Endothelial cell of umbilical vein (primary cell): ENCODE results near the gene NUDT8. TPM values are rescaled to one million over a fixed set of nuclear protein-coding genes. Genes with fewer than 3 reads are reported as not detected.

Experiments used
- BruUV-seq: library from RNA; stranded (reverse); fragments of 400-500 nt; replicated peaks from 2 replicates; lab custom pipeline; 2021; lab: Mats Ljungman, UMichigan
- CTCF ChIA-PET: fragments of 300-600, 350-600 bp; sonication (Branson Sonifier 250); formaldehyde crosslinking; loops from one replicate; lab custom pipeline; 2021; ENCODE audit warnings: antibody characterized with exemption, inconsistent platforms; lab: Charles Lee
- POLR2A ChIA-PET: fragments of 300-600, 350-600 bp; sonication (Branson Sonifier 250); formaldehyde crosslinking; loops from one replicate; lab custom pipeline; 2021; ENCODE audit warnings: antibody characterized with exemption, inconsistent platforms; lab: Charles Lee
- DNase-seq: peaks from one replicate; pipeline ENCODE4 v3.0.0-alpha.2; 2011; ENCODE audit warnings: low read depth, low spot score
- FAIRE-seq: peaks from 2 replicates; lab custom pipeline; 2011; peaks lifted over from hg19 to GRCh38; lab: Jason Lieb, UNC
- H2AFZ ChIP-seq: 2 replicates; pipeline ENCODE4 v1.6.0; 2012; ENCODE audit warnings: low read depth, low read length, control low read depth, inconsistent platforms
- H3K27ac ChIP-seq: 2 replicates; pipeline ENCODE4 v1.5.1; 2011; ENCODE audit warnings: low read depth, mild to moderate bottlenecking, control low read depth, low read length, moderate library complexity; ENCODE audit not compliant: insufficient read depth
- H3K27me3 ChIP-seq, 2 experiments: 2 replicates each; pipeline versions ENCODE4 v1.6.0 to v1.6.1; 2011; ENCODE audit warnings: low read length in 2 of 2, mixed read lengths in 1 of 2; ENCODE audit not compliant: control insufficient read depth in 2 of 2, insufficient read depth in 2 of 2
- H3K36me3 ChIP-seq, 2 experiments: 2 replicates in 1 of 2; 3 replicates in 1 of 2; pipeline ENCODE4 v1.5.1; 2011; ENCODE audit warnings: low read length in 2 of 2, mild to moderate bottlenecking in 1 of 2, moderate library complexity in 1 of 2; ENCODE audit not compliant: control insufficient read depth in 2 of 2, insufficient read depth in 2 of 2; ENCODE audit errors: extremely low read depth in 1 of 2
- H3K4me1 ChIP-seq: 3 replicates; pipeline ENCODE4 v1.5.1; 2011; ENCODE audit warnings: mild to moderate bottlenecking, low read length; ENCODE audit not compliant: control insufficient read depth, insufficient read depth; ENCODE audit errors: extremely low read depth
- H3K4me2 ChIP-seq: 2 replicates; pipeline ENCODE4 v1.6.1; 2011; ENCODE audit warnings: low read length, control low read depth, mixed read lengths; ENCODE audit not compliant: insufficient read depth
- H3K4me3 ChIP-seq, 3 experiments: fragments of 200-600 bp in 1 of 3; sonication (generic), shearing (Covaris generic) in 1 of 3; replicated peaks in 1 of 3; 2 replicates each; pipeline ENCODE4 v1.5.1; 2011 to 2016; ENCODE audit warnings: control low read depth in 3 of 3, low read length in 3 of 3, mild to moderate bottlenecking in 2 of 3, inconsistent platforms in 1 of 3, low read depth in 1 of 3, moderate library complexity in 1 of 3; ENCODE audit not compliant: insufficient read depth in 1 of 3
- H3K79me2 ChIP-seq: 2 replicates; pipeline ENCODE4 v1.6.0; 2012; ENCODE audit warnings: low read length, inconsistent platforms; ENCODE audit not compliant: control insufficient read depth, insufficient read depth
- H3K9ac ChIP-seq: replicated peaks from 2 replicates; pipeline ENCODE3; 2011; ENCODE audit warnings: low read length, control low read depth; ENCODE audit not compliant: insufficient read depth; ENCODE audit errors: extremely low read depth
- H3K9me1 ChIP-seq: replicated peaks from 3 replicates; pipeline ENCODE4 v1.6.0; 2011; ENCODE audit warnings: mild to moderate bottlenecking, low read length; ENCODE audit not compliant: control insufficient read depth, insufficient read depth; ENCODE audit errors: extremely low read depth
- H3K9me3 ChIP-seq: replicated peaks from 2 replicates; pipeline ENCODE4 v1.5.1; 2012; ENCODE audit warnings: low read length, inconsistent platforms; ENCODE audit not compliant: control insufficient read depth, insufficient read depth
- H4K20me1 ChIP-seq: replicated peaks from 2 replicates; pipeline ENCODE3; 2011; ENCODE audit warnings: mild to moderate bottlenecking, low read length; ENCODE audit not compliant: control insufficient read depth, insufficient read depth; ENCODE audit errors: extremely low read depth
- EZH2 ChIP-seq: IDR thresholded peaks from 2 replicates; pipeline ENCODE4 v1.6.1; 2012; ENCODE audit warnings: borderline replicate concordance, low read depth, mild to moderate bottlenecking, moderate library complexity, low read length, inconsistent platforms; ENCODE audit not compliant: severe bottlenecking
- FOS ChIP-seq: IDR thresholded peaks from 2 replicates; pipeline ENCODE4 v1.6.1; 2011; ENCODE audit warnings: mild to moderate bottlenecking, low read length, moderate library complexity, borderline replicate concordance; ENCODE audit not compliant: insufficient read depth
- GATA2 ChIP-seq: IDR thresholded peaks from 2 replicates; pipeline ENCODE4 v1.7.0; 2011; ENCODE audit warnings: low read depth, mild to moderate bottlenecking, moderate library complexity, mixed read lengths, low read length; ENCODE audit not compliant: insufficient read length, insufficient read depth
- JUN ChIP-seq: IDR thresholded peaks from 2 replicates; pipeline ENCODE4 v1.6.1; 2011; ENCODE audit warnings: borderline replicate concordance, low read depth; ENCODE audit not compliant: insufficient read length, insufficient read depth
- MYC ChIP-seq: IDR thresholded peaks from one replicate; pipeline ENCODE4 v1.6.1; 2011; ENCODE audit warnings: mild to moderate bottlenecking, low read depth, low read length
- POLR2A ChIP-seq: IDR thresholded peaks from 2 replicates; pipeline ENCODE4 v1.6.1; 2012; ENCODE audit warnings: low read depth, mild to moderate bottlenecking, control low read depth, low read length
- POLR2AphosphoS5 ChIP-seq: IDR thresholded peaks from 2 replicates; pipeline ENCODE4 v1.6.1; 2012; ENCODE audit warnings: low read depth, mild to moderate bottlenecking, control low read depth, low read length, moderate library complexity; ENCODE audit not compliant: insufficient read depth
- dilution Hi-C: fragments of 300-500 bp; cut with MboI; formaldehyde crosslinking; loops from one replicate; pipeline ENCODE4 v1.15.0; 2019; ENCODE audit warnings: low sequenced_read_pairs; ENCODE audit not compliant: extremely low pct_ligation_motif_present
- intact Hi-C: fragments of 100-400 bp; cut with micrococcal nuclease; formaldehyde crosslinking; loops from one replicate; pipeline ENCODE4 v1.10.0; 2022
- polyA plus RNA-seq, 4 experiments: library from polyadenylated mRNA; depleted of rRNA in 3 of 4; stranded (reverse) in 3 of 4; unstranded in 1 of 4; fragments of >200 nt; gene quantifications; 2 replicates each; pipeline versions ENCODE4 v1.2.1 to v1.2.3, GENCODE V29; 2011 to 2012; ENCODE audit warnings: missing spikeins in 1 of 4
- total RNA-seq: library from RNA; stranded (reverse); gene quantifications from 2 replicates; pipeline ENCODE4 v1.2.3, GENCODE V29; 2021
- TF ChIP-seq, protein P1 (sequence below): IDR thresholded peaks from 2 replicates; pipeline ENCODE4 v1.6.1; 2011; ENCODE audit not compliant: insufficient read depth, insufficient read length
- TF ChIP-seq, protein P2 (sequence below), 2 donors: IDR thresholded peaks; 1 replicate in 1 of 2; 2 replicates in 1 of 2; pipeline ENCODE4 v1.5.1; 2011; ENCODE audit warnings: low read length in 2 of 2, mild to moderate bottlenecking in 2 of 2, moderate library complexity in 2 of 2, control low read depth in 1 of 2, inconsistent platforms in 1 of 2, low read depth in 1 of 2; ENCODE audit not compliant: insufficient read depth in 1 of 2; ENCODE audit errors: extremely low read depth in 1 of 2

Gene NUDT8
- total and polyA plus RNA-seq, 2 donors (not counting 3 experiments of a cell fraction or from before 2014, with no cell fraction given), result 14.1 to 20.4 TPM

DNA sequence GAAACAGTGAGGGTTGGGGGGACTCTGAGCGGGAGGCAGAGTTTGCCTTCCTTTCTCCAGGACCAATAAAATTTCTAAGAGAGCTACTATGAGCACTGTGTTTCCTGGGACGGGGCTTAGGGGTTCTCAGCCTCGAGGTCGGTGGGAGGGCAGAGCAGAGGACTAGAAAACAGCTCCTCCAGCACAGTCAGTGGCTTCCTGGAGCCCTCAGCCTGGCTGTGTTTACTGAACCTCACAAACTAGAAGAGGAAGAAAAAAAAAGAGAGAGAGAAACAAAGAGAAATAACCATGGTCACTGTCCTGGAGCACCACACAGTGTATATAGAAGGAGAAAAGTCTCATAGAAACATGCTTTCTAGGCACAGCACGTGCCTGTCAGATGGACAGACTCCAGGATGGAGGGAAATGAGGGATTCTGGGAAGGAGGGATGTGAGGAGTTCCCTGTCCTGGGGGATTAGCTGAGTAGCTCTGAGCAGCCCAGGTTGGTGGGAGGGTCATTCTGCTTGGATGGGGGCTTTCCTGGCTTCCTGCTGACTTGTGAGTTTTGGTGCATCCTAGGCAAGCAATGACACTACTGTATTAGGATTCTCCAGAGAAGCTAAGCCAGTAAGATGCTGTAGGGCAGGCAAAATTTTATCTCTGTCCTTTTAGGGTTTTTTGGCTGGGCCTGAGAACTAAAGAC lies 43.0 kb downstream of the NUDT8 start:
- no peak overlapping the region for H3K4me2 ChIP-seq
- H3K36me3 ChIP-seq, result peaks cover 7 to 18% of the 10 kb centered on the region in 2 experiments
- dilution Hi-C loops, result no loop called here
- BruUV-seq, result no TSS peak
- H4K20me1 ChIP-seq, result no peaks in the 10 kb centered on the region
- H3K9me1 ChIP-seq, result no peaks in the 10 kb centered on the region
- H2AFZ ChIP-seq, result no peak overlapping the region
- DNase-seq (no peak), FAIRE-seq (no peak)
- CTCF ChIA-PET, result no interaction called here
- no peak overlapping the region for H3K9ac ChIP-seq
- no peak overlapping the region for H3K27ac ChIP-seq
- peaks cover 26% of the 10 kb centered on the region for H3K79me2 ChIP-seq
- peaks cover 13% of the 10 kb centered on the region for H3K4me1 ChIP-seq
- H3K27me3 ChIP-seq, result no peaks in the 10 kb centered on the region
- no peaks in the 10 kb centered on the region for H3K9me3 ChIP-seq
- peak; percentile 46 for TF ChIP-seq POLR2A
- TF ChIP-seq, protein P1, sequence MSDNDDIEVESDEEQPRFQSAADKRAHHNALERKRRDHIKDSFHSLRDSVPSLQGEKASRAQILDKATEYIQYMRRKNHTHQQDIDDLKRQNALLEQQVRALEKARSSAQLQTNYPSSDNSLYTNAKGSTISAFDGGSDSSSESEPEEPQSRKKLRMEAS, result no peak
- POLR2A ChIA-PET, result no interaction called here
- intact Hi-C loops, result no loop called here
- H3K4me3 ChIP-seq, result no peak overlapping the region

DNA sequence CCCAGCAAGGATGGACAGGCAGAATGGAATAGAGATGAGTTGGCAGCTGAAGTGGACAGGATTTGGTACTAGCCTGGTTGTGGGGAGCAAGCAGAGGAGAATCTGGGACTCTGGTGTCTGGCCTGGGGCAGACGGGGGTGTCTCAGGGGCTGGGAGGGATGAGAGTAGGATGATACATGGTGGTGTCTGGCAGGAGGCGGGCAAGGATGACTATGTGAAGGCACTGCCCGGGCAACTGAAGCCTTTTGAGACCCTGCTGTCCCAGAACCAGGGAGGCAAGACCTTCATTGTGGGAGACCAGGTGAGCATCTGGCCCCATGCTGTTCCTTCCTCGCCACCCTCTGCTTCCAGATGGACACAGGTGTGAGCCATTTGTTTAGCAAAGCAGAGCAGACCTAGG lies 43.8 kb downstream of the NUDT8 start:
- no TSS peak for BruUV-seq
- no peak overlapping the region for H3K9ac ChIP-seq
- H3K9me3 ChIP-seq, result no peaks in the 10 kb centered on the region
- no peak overlapping the region for H3K4me2 ChIP-seq
- peaks cover 7 to 18% of the 10 kb centered on the region in 2 experiments for H3K36me3 ChIP-seq
- ChIA-PET CTCF (no interaction called here), POLR2A (no interaction called here)
- H2AFZ ChIP-seq, result no peak overlapping the region
- peaks cover 0 to under 1% of the 10 kb centered on the region in 2 experiments for H3K27me3 ChIP-seq
- peaks cover 26% of the 10 kb centered on the region for H3K79me2 ChIP-seq
- DNase-seq (no peak), FAIRE-seq (no peak)
- H3K4me1 ChIP-seq, result peaks cover 13% of the 10 kb centered on the region
- H3K9me1 ChIP-seq, result no peaks in the 10 kb centered on the region
- TF ChIP-seq JUN (no peak), POLR2AphosphoS5 (no peak), GATA2 (no peak), MYC (no peak), EZH2 (no peak), FOS (no peak), POLR2A (no peak)
- TF ChIP-seq, protein P1, result no peak
- TF ChIP-seq, protein P2, sequence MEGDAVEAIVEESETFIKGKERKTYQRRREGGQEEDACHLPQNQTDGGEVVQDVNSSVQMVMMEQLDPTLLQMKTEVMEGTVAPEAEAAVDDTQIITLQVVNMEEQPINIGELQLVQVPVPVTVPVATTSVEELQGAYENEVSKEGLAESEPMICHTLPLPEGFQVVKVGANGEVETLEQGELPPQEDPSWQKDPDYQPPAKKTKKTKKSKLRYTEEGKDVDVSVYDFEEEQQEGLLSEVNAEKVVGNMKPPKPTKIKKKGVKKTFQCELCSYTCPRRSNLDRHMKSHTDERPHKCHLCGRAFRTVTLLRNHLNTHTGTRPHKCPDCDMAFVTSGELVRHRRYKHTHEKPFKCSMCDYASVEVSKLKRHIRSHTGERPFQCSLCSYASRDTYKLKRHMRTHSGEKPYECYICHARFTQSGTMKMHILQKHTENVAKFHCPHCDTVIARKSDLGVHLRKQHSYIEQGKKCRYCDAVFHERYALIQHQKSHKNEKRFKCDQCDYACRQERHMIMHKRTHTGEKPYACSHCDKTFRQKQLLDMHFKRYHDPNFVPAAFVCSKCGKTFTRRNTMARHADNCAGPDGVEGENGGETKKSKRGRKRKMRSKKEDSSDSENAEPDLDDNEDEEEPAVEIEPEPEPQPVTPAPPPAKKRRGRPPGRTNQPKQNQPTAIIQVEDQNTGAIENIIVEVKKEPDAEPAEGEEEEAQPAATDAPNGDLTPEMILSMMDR (IDR thresholded peaks at IDR 0.05; ENCODE audit: extremely low read depth in 1 of 2, insufficient read depth in 1 of 2, low read depth in 1 of 2, low read length in 2 of 2), result no peak
- H4K20me1 ChIP-seq, result no peaks in the 10 kb centered on the region
- no peak overlapping the region for H3K27ac ChIP-seq
- H3K4me3 ChIP-seq, result no peak overlapping the region
- dilution Hi-C loops, result no loop called here
- intact Hi-C loops, result no loop called here
